ENCODE data around the gene SH3TC2. TPM values are rescaled to one million over a fixed set of nuclear protein-coding genes. Genes with fewer than 3 reads are reported as not detected.

The SH3TC2 gene
- total and polyA plus RNA-seq, 4 donors, result 0.28 to 3.3 (median 0.64) TPM

GRCh38 chr5:149013796-149014195 is 49.1 kb downstream of the SH3TC2 start:
- Histone ChIP-seq H3K9ac (ENCODE audit: insufficient read depth in 1 of 2, low read length in 2 of 2) (no peak overlapping the region), H3K27me3 (ENCODE audit: control insufficient read depth in 3 of 3, insufficient read depth in 3 of 3, low read length in 2 of 3) (no peaks in the 10 kb centered on the region), H3K4me3 (no peak overlapping the region), H3K4me1 (ENCODE audit: control insufficient read depth in 5 of 5, insufficient read depth in 5 of 5, low read length in 5 of 5) (no peaks in the 10 kb centered on the region), H3K36me3 (ENCODE audit: control insufficient read depth in 4 of 4, insufficient read depth in 4 of 4, low read length in 4 of 4) (no peaks in the 10 kb centered on the region), H3K27ac (ENCODE audit: low read depth in 1 of 2, low read length in 1 of 2) (no peak overlapping the region), H3K9me3 (ENCODE audit: control insufficient read depth in 4 of 4, insufficient read depth in 3 of 4, low read length in 3 of 4) (no peaks in the 10 kb centered on the region)
- ATAC-seq (ENCODE audit: insufficient read depth, low FRiP score) (no peak), DNase-seq (no peak)
- TF ChIP-seq CTCF (IDR thresholded peaks at IDR 0.05; ENCODE audit: control extremely low read depth, extremely low read depth), result no peak
- 77 to 83% methylated on average over 2 of the region's 2 CpGs for WGBS, 2 donors

- H3K27me3 ChIP-seq (ENCODE audit: control insufficient read depth in 3 of 3, insufficient read depth in 3 of 3, low read length in 2 of 3), result no peaks in the 10 kb centered on the region
- ATAC-seq (ENCODE audit: insufficient read depth, low FRiP score) (no peak), DNase-seq (no peak)
- H3K9me3 ChIP-seq (ENCODE audit: control insufficient read depth in 4 of 4, insufficient read depth in 3 of 4, low read length in 3 of 4), result no peaks in the 10 kb centered on the region
- 94 to 99% methylated on average over 5 of the region's 5 CpGs for WGBS, 2 donors
- no peak overlapping the region for H3K27ac ChIP-seq (ENCODE audit: low read depth in 1 of 2, low read length in 1 of 2)
- no peak for TF ChIP-seq CTCF (IDR thresholded peaks at IDR 0.05; ENCODE audit: control extremely low read depth, extremely low read depth)
- no peaks in the 10 kb centered on the region for H3K36me3 ChIP-seq (ENCODE audit: control insufficient read depth in 4 of 4, insufficient read depth in 4 of 4, low read length in 4 of 4)
- no peak overlapping the region for H3K4me3 ChIP-seq
- H3K4me1 ChIP-seq (ENCODE audit: control insufficient read depth in 5 of 5, insufficient read depth in 5 of 5, low read length in 5 of 5), result no peaks in the 10 kb centered on the region
- no peak overlapping the region for H3K9ac ChIP-seq (ENCODE audit: insufficient read depth in 1 of 2, low read length in 2 of 2)
Observed at GRCh38 chr5:149012350-149012749, 50.5 kb downstream of the SH3TC2 start.

GRCh38 chr5:149011728-149012127 is 51.1 kb downstream of the SH3TC2 start:
- H3K27me3 ChIP-seq (ENCODE audit: control insufficient read depth in 3 of 3, insufficient read depth in 3 of 3, low read length in 2 of 3), result no peaks in the 10 kb centered on the region
- no peak overlapping the region for H3K27ac ChIP-seq (ENCODE audit: low read depth in 1 of 2, low read length in 1 of 2)
- ATAC-seq (ENCODE audit: insufficient read depth, low FRiP score), result no peak
- no peaks in the 10 kb centered on the region for H3K9me3 ChIP-seq (ENCODE audit: control insufficient read depth in 4 of 4, insufficient read depth in 3 of 4, low read length in 3 of 4)
- no peak overlapping the region for H3K4me3 ChIP-seq
- H3K4me1 ChIP-seq (ENCODE audit: control insufficient read depth in 5 of 5, insufficient read depth in 5 of 5, low read length in 5 of 5), result no peaks in the 10 kb centered on the region
- no peak overlapping the region for H3K9ac ChIP-seq (ENCODE audit: insufficient read depth in 1 of 2, low read length in 2 of 2)
- no peak for TF ChIP-seq CTCF (IDR thresholded peaks at IDR 0.05; ENCODE audit: control extremely low read depth, extremely low read depth)
- DNase-seq, result no peak
- no peaks in the 10 kb centered on the region for H3K36me3 ChIP-seq (ENCODE audit: control insufficient read depth in 4 of 4, insufficient read depth in 4 of 4, low read length in 4 of 4)
- WGBS, 2 donors, result 96 to 99% methylated on average over 2 of the region's 2 CpGs

GRCh38 chr5:149011084-149011483 is 51.8 kb downstream of the SH3TC2 start:
- 92 to 95% methylated on average over 3 of the region's 3 CpGs for WGBS, 2 donors
- no peaks in the 10 kb centered on the region for H3K27me3 ChIP-seq (ENCODE audit: control insufficient read depth in 3 of 3, insufficient read depth in 3 of 3, low read length in 2 of 3)
- DNase-seq (no peak), ATAC-seq (ENCODE audit: insufficient read depth, low FRiP score) (no peak)
- H3K9ac ChIP-seq (ENCODE audit: insufficient read depth in 1 of 2, low read length in 2 of 2), result no peak overlapping the region
- H3K4me3 ChIP-seq, result no peak overlapping the region
- no peaks in the 10 kb centered on the region for H3K36me3 ChIP-seq (ENCODE audit: control insufficient read depth in 4 of 4, insufficient read depth in 4 of 4, low read length in 4 of 4)
- no peak for TF ChIP-seq CTCF (IDR thresholded peaks at IDR 0.05; ENCODE audit: control extremely low read depth, extremely low read depth)
- H3K9me3 ChIP-seq (ENCODE audit: control insufficient read depth in 4 of 4, insufficient read depth in 3 of 4, low read length in 3 of 4), result no peaks in the 10 kb centered on the region
- no peak overlapping the region for H3K27ac ChIP-seq (ENCODE audit: low read depth in 1 of 2, low read length in 1 of 2)
- no peaks in the 10 kb centered on the region for H3K4me1 ChIP-seq (ENCODE audit: control insufficient read depth in 5 of 5, insufficient read depth in 5 of 5, low read length in 5 of 5)

Measured in lung (tissue), 12 donors.